Measurements from ENCODE around the gene THTPA. TPM values are rescaled to one million over a fixed set of nuclear protein-coding genes. Genes with fewer than 3 reads are reported as not detected.

The THTPA gene
- total and polyA plus RNA-seq, 2 of the 4 experiments (the other 2 are of a cell fraction) = 5.0 to 9.2 TPM

- dilution Hi-C loops (cut with HindIII; ENCODE audit: low sequenced_read_pairs, unreplicated experiment) = no loop called here
- no peak overlapping the region for H4K5ac ChIP-seq (ENCODE audit: low read depth, low read length)
- ATAC-seq (ENCODE audit: low read depth) = no peak
- DNase-seq = no peak
- H4K20me1 ChIP-seq (ENCODE audit: insufficient read depth, low read length) = no peaks in the 10 kb centered on the region
- no peaks in the 10 kb centered on the region for H3K4me1 ChIP-seq (ENCODE audit: control insufficient read depth, insufficient read depth, low read length)
- no peak overlapping the region for H3K14ac ChIP-seq (replicated peaks; ENCODE audit: low read depth, low read length)
- H2BK20ac ChIP-seq (ENCODE audit: low read depth, low read length) = no peak overlapping the region
- no peak overlapping the region for H3K27ac ChIP-seq (ENCODE audit: insufficient read depth, low read length)
- H4K91ac ChIP-seq (ENCODE audit: insufficient read depth, low read depth, low read length) = no peak overlapping the region
- H2BK15ac ChIP-seq (ENCODE audit: low read depth, low read length) = no peak overlapping the region
- in situ Hi-C loops (cut with MboI; ENCODE audit: low sequenced_read_pairs) = no loop called here
- H2AK9ac ChIP-seq (replicated peaks; ENCODE audit: low read depth, low read length, poor library complexity) = no peak overlapping the region
- no peaks in the 10 kb centered on the region for H3K9me1 ChIP-seq (ENCODE audit: insufficient read depth, low read length)
- H2AFZ ChIP-seq (replicated peaks; ENCODE audit: low read length, poor library complexity) = no peak overlapping the region
- no peak overlapping the region for H3K56ac ChIP-seq (ENCODE audit: extremely low read depth, insufficient read depth, low read length)
- no peak overlapping the region for H3K9ac ChIP-seq (ENCODE audit: low read depth, low read length)
- no peak overlapping the region for H3K4me2 ChIP-seq (ENCODE audit: low read depth, low read length)
- no peaks in the 10 kb centered on the region for H3K9me3 ChIP-seq (ENCODE audit: control insufficient read depth, insufficient read depth, low read length)
- no peak for TF ChIP-seq USF2 (IDR thresholded peaks at IDR 0.05; ENCODE audit: low read depth, low read length)
- no peak for TF ChIP-seq SMC3 (IDR thresholded peaks at IDR 0.05; ENCODE audit: low read depth, low read length)
- no peak for TF ChIP-seq BHLHE40 (IDR thresholded peaks at IDR 0.05; ENCODE audit: low read depth, low read length)
- no peak for TF ChIP-seq MAFK (IDR thresholded peaks at IDR 0.05; ENCODE audit: low read depth, low read length)
- TF ChIP-seq POLR2A (IDR thresholded peaks at IDR 0.05; ENCODE audit: low read depth, low read length) = no peak
- TF ChIP-seq RFX5 (IDR thresholded peaks at IDR 0.05; ENCODE audit: low read depth, low read length) = no peak
- no peak for TF ChIP-seq CTCF (conservative IDR thresholded peaks at IDR 0.05; ENCODE audit: low read depth, low read length)
- no peak for TF ChIP-seq RCOR1 (IDR thresholded peaks at IDR 0.05; ENCODE audit: insufficient replicate concordance, low read length)
- no peak for TF ChIP-seq CHD1 (IDR thresholded peaks at IDR 0.05; ENCODE audit: low read depth, low read length)
- TF ChIP-seq CEBPB (IDR thresholded peaks at IDR 0.05; ENCODE audit: low read depth, low read length) = no peak
- no peak for TF ChIP-seq FOS (IDR thresholded peaks at IDR 0.05; ENCODE audit: low read depth, low read length)
- ChIA-PET POLR2A (ENCODE audit: unreplicated experiment) (no interaction called here), CTCF (no interaction called here)
- no peak overlapping the region for H2AK5ac ChIP-seq (ENCODE audit: low read depth, low read length)
- no peak overlapping the region for H2BK5ac ChIP-seq (ENCODE audit: low read depth, low read length, poor library complexity, severe bottlenecking)
- H3K18ac ChIP-seq (ENCODE audit: low read depth, low read length) = no peak overlapping the region
- 20% methylated on average over 1 of the region's 3 CpGs; no CpG with 5 or more reads in 1 of the 2 experiments for WGBS, 2 experiments (ENCODE audit: extremely low coverage in 2 of 2, insufficient read length in 1 of 2)
- no peak overlapping the region for H2BK120ac ChIP-seq (ENCODE audit: low read depth, low read length)
- no peaks in the 10 kb centered on the region for H3K79me1 ChIP-seq (ENCODE audit: low read depth in 1 of 2, low read length in 2 of 2)
- H3K4ac ChIP-seq (ENCODE audit: low read depth, low read length) = no peak overlapping the region
- H3K23ac ChIP-seq (ENCODE audit: low read depth, low read length) = no peak overlapping the region
- H4K8ac ChIP-seq (ENCODE audit: low read depth in 2 of 2, low read length in 2 of 2) = no peak overlapping the region
- intact Hi-C loops (cut with micrococcal nuclease) = no loop called here
- no peaks in the 10 kb centered on the region for H3K36me3 ChIP-seq (ENCODE audit: control insufficient read depth, insufficient read depth, low read length)
- peaks cover 5% of the 10 kb centered on the region for H3K27me3 ChIP-seq (ENCODE audit: control insufficient read depth, insufficient read depth, low read length)
- no peak overlapping the region for H3K4me3 ChIP-seq (ENCODE audit: insufficient read depth, low read depth, low read length)
- BruUV-seq (replicated peaks) = no TSS peak
Observed at GRCh38 chr14:23604675-23605170, 48.7 kb downstream of the THTPA start.

All from IMR-90 (cell line).